Esophagus muscularis mucosa (tissue), 3 donors: ENCODE measurements around the gene SPECC1.

ENCODE experiments used
- EP300 ChIP-seq: sonication (generic); formaldehyde crosslinking; IDR thresholded peaks from one replicate; pipeline ENCODE4 v1.6.1; 2017; ENCODE audit warnings: antibody characterized with exemption
- TF ChIP-seq, protein P1 (sequence below), 3 experiments: fragments of 200-600 bp in 2 of 3; fragments of 450-650 bp in 1 of 3; sonication (generic) in 2 of 3; IDR thresholded peaks; one replicate each; pipeline ENCODE4 v1.5.1; 2017 to 2019; ENCODE audit warnings: antibody characterized with exemption in 3 of 3, mild to moderate bottlenecking in 2 of 3, moderate library complexity in 1 of 3

DNA sequence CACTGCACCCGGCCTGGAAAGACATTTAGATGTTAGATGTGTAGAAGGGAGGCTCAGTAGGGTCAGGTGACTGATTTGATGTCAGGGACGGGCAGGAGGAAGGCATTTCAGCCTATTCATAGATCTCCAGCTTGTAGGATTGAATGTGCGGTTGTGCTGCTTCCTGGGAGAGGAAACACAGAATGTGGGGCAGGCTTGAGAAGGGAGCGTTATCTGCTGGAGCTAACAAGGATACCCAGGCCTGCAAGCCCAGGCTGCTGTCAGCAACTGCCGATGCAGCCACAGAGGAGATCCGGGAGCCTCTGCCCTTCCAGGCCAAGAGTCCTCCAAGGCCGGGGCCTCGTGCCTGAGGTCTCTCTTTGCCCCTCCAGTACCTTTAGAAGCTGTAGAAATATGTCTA is 205.6 kb downstream of the SPECC1 start:
- TF ChIP-seq, protein P1, sequence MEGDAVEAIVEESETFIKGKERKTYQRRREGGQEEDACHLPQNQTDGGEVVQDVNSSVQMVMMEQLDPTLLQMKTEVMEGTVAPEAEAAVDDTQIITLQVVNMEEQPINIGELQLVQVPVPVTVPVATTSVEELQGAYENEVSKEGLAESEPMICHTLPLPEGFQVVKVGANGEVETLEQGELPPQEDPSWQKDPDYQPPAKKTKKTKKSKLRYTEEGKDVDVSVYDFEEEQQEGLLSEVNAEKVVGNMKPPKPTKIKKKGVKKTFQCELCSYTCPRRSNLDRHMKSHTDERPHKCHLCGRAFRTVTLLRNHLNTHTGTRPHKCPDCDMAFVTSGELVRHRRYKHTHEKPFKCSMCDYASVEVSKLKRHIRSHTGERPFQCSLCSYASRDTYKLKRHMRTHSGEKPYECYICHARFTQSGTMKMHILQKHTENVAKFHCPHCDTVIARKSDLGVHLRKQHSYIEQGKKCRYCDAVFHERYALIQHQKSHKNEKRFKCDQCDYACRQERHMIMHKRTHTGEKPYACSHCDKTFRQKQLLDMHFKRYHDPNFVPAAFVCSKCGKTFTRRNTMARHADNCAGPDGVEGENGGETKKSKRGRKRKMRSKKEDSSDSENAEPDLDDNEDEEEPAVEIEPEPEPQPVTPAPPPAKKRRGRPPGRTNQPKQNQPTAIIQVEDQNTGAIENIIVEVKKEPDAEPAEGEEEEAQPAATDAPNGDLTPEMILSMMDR (IDR thresholded peaks at IDR 0.05): no peak
- no peak for TF ChIP-seq EP300
